WERI-Rb-1 (cell line): ENCODE data around the gene RASAL2.
"Not testable (repeated sequence)": the region's sequence is repeated elsewhere in the genome, so short reads cannot be mapped to it uniquely, and the experiment has no call there.

ENCODE experiments used
- DNase-seq: peaks from one replicate; pipeline ENCODE4 v3.0.0-alpha.2; 2020
- H3K27ac ChIP-seq: fragments of 250-450 bp; sonication (Bioruptor Pico); 2 replicates; pipeline ENCODE4 v1.5.1; 2020; ENCODE audit warnings: mild to moderate bottlenecking, moderate library complexity
- H3K27me3 ChIP-seq: fragments of 250-450 bp; sonication (Bioruptor Pico); 2 replicates; pipeline ENCODE4 v1.5.1; 2021; ENCODE audit warnings: mild to moderate bottlenecking, low read depth, moderate library complexity; ENCODE audit not compliant: insufficient read depth, severe bottlenecking
- H3K36me3 ChIP-seq: fragments of 250-450 bp; sonication (Bioruptor Pico); 2 replicates; pipeline ENCODE4 v1.5.1; 2020; ENCODE audit warnings: mild to moderate bottlenecking, moderate library complexity
- H3K4me3 ChIP-seq: 2 replicates; pipeline ENCODE4 v1.5.1; 2011; ENCODE audit warnings: low read depth, mild to moderate bottlenecking, control low read depth, low read length
- H3K9me3 ChIP-seq: fragments of 250-450 bp; sonication (Bioruptor Pico); 2 replicates; pipeline ENCODE4 v1.5.1; 2021; ENCODE audit warnings: mild to moderate bottlenecking, moderate library complexity; ENCODE audit not compliant: severe bottlenecking
- CTCF ChIP-seq: IDR thresholded peaks from 2 replicates; pipeline ENCODE4 v1.5.1; 2011; ENCODE audit warnings: low read depth, mild to moderate bottlenecking, control low read depth, inconsistent platforms, low read length

Gene RASAL2

GRCh38 chr1:178120088-178120487 is 26.2 kb downstream of the RASAL2 start:
- TF ChIP-seq CTCF: no peak
- H3K27ac ChIP-seq: no peak overlapping the region
- DNase-seq: no peak
- H3K36me3 ChIP-seq: no peaks in the 10 kb centered on the region
- H3K9me3 ChIP-seq: peaks cover 3% of the 10 kb centered on the region
- H3K27me3 ChIP-seq: no peaks in the 10 kb centered on the region
- no peak overlapping the region for H3K4me3 ChIP-seq

GRCh38 chr1:178120520-178121052 is 26.7 kb downstream of the RASAL2 start:
- H3K36me3 ChIP-seq, DNase-seq, H3K27ac ChIP-seq, H3K9me3 ChIP-seq, H3K4me3 ChIP-seq, H3K27me3 ChIP-seq: not testable (repeated sequence)

- Histone ChIP-seq H3K9me3 (peaks cover 3% of the 10 kb centered on the region), H3K4me3 (no peak overlapping the region), H3K27ac (no peak overlapping the region), H3K36me3 (no peaks in the 10 kb centered on the region), H3K27me3 (no peaks in the 10 kb centered on the region)
- TF ChIP-seq CTCF: no peak
- no peak for DNase-seq
Observed at GRCh38 chr1:178121883-178122282, 28.0 kb downstream of the RASAL2 start.

- Histone ChIP-seq H3K4me3 (no peak overlapping the region), H3K27me3 (no peaks in the 10 kb centered on the region), H3K27ac (no peak overlapping the region), H3K36me3 (no peaks in the 10 kb centered on the region), H3K9me3 (peaks cover 3% of the 10 kb centered on the region)
- no peak for DNase-seq
- no peak for TF ChIP-seq CTCF
Observed at GRCh38 chr1:178122283-178122682, 28.4 kb downstream of the RASAL2 start.

- Histone ChIP-seq H3K27me3 (no peaks in the 10 kb centered on the region), H3K27ac (no peak overlapping the region), H3K4me3 (no peak overlapping the region), H3K36me3 (no peaks in the 10 kb centered on the region), H3K9me3 (peaks cover 3% of the 10 kb centered on the region)
- no peak for TF ChIP-seq CTCF
- DNase-seq: no peak
Observed at GRCh38 chr1:178124115-178124514, 30.2 kb downstream of the RASAL2 start.

- no peaks in the 10 kb centered on the region for H3K27me3 ChIP-seq
- H3K36me3 ChIP-seq: no peaks in the 10 kb centered on the region
- TF ChIP-seq CTCF: no peak
- no peak for DNase-seq
- no peak overlapping the region for H3K4me3 ChIP-seq
- H3K9me3 ChIP-seq: no peaks in the 10 kb centered on the region
- no peak overlapping the region for H3K27ac ChIP-seq
Observed at GRCh38 chr1:178126261-178126660, 32.4 kb downstream of the RASAL2 start.
